BE2C (cell line): ENCODE results near the gene LTBP2.

ENCODE experiments used
- DNase-seq: peaks from one replicate; pipeline ENCODE4 v3.0.0-alpha.2; 2020
- H3K27me3 ChIP-seq: fragments of 250-450 bp; sonication (Bioruptor Pico); 2 replicates; pipeline ENCODE4 v1.5.1; 2020; ENCODE audit warnings: mild to moderate bottlenecking
- H3K36me3 ChIP-seq: fragments of 250-450 bp; sonication (Bioruptor Pico); 2 replicates; pipeline ENCODE4 v1.5.1; 2020; ENCODE audit warnings: mild to moderate bottlenecking
- H3K4me1 ChIP-seq: fragments of 250-450 bp; sonication (Bioruptor Pico); 2 replicates; pipeline ENCODE4 v1.5.1; 2020
- H3K4me3 ChIP-seq: 2 replicates; pipeline ENCODE4 v1.5.1; 2011; ENCODE audit warnings: low read depth, low read length
- H3K9me3 ChIP-seq: fragments of 250-450 bp; sonication (Bioruptor Pico); 2 replicates; pipeline ENCODE4 v1.5.1; 2020
- TF ChIP-seq, protein P1 (sequence below): IDR thresholded peaks from 2 replicates; pipeline ENCODE4 v1.5.1; 2012; ENCODE audit warnings: mild to moderate bottlenecking, low read depth, low read length

Gene LTBP2

DNA sequence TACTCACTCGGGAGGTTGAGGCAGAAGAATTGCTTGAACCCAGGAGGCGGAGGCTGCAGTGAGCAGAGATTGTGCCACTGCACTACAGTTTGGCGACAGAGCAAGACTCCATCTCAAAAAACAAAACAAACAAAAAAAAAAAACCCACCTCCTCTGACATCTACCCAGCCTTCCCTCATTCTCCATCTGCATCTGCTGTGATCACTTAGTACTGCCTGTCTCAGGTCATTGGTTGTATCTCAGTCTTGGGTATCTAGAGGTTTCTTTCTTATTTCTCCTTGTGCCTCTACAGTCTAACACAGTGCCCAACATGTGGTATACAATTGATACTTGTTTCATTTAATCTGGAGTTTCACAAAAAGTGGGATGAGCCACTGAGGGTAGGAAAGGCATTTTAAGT, 5.3 kb downstream of the LTBP2 start:
- H3K9me3 ChIP-seq: no peaks in the 10 kb centered on the region
- H3K27me3 ChIP-seq: peaks cover 15% of the 10 kb centered on the region
- H3K4me1 ChIP-seq: no peaks in the 10 kb centered on the region; the same call in none of the 2 replicates
- H3K4me3 ChIP-seq: no peak overlapping the region
- TF ChIP-seq, protein P1, sequence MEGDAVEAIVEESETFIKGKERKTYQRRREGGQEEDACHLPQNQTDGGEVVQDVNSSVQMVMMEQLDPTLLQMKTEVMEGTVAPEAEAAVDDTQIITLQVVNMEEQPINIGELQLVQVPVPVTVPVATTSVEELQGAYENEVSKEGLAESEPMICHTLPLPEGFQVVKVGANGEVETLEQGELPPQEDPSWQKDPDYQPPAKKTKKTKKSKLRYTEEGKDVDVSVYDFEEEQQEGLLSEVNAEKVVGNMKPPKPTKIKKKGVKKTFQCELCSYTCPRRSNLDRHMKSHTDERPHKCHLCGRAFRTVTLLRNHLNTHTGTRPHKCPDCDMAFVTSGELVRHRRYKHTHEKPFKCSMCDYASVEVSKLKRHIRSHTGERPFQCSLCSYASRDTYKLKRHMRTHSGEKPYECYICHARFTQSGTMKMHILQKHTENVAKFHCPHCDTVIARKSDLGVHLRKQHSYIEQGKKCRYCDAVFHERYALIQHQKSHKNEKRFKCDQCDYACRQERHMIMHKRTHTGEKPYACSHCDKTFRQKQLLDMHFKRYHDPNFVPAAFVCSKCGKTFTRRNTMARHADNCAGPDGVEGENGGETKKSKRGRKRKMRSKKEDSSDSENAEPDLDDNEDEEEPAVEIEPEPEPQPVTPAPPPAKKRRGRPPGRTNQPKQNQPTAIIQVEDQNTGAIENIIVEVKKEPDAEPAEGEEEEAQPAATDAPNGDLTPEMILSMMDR: no peak
- no peak for DNase-seq
- H3K36me3 ChIP-seq: no peaks in the 10 kb centered on the region

DNA sequence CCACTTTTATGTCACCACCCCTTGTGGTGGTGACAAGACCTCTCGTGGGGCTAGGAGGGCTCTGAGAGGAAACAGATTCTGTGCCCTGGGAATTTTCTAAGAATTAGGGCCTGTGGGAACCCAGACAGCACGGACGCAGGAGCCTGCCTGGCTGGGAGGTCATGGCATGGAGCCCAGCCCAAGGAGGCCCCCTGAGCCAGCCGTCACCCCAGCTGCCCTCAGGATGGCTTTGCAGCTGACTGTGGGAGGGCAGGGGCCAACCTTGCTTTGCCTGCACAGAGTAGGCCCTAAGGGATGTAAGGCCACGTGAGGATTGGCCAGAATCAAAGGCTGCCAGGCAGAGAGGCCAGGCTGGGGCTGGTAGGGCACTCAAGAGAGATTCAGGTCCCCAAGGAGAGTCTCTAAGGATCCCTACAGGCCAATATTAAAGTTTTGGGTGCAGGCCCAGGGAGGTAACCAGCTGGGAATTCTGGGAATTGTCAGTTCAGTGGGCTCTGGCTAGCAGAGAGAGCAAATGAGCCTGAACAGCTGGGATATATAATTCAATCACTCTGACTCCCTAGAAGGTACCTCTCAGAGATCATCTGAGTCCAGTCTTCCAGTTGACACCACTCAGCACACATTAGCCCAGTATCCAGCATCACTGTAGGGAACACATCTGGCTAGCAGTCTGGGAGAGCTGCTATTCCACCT, 6.4 kb downstream of the LTBP2 start:
- peaks cover 5% of the 10 kb centered on the region for H3K27me3 ChIP-seq
- H3K4me1 ChIP-seq: no peaks in the 10 kb centered on the region; the same call in none of the 2 replicates
- H3K9me3 ChIP-seq: no peaks in the 10 kb centered on the region
- no peak for DNase-seq
- no peak overlapping the region for H3K4me3 ChIP-seq
- TF ChIP-seq, protein P1: no peak
- H3K36me3 ChIP-seq: no peaks in the 10 kb centered on the region

DNA sequence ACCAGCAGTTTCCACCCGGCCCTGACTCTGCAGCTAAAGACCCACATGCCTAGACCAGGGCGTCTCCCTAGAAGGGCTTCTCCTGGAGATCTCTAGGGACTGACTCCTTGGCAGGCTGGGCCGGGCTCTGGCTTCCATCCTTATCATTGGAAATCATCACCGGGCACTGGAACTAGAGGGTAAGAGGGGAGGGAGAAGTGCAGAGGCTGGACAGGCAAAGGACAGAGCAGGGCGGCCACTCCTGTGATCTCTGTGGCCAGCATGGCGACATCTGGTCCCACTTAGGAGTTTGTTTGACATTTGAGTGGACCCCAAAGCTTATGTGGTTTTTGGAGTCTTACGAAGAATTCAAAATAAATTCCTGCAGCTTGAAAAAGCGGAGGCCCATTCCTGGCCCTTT, 7.1 kb downstream of the LTBP2 start:
- Histone ChIP-seq H3K4me3 (no peak overlapping the region), H3K36me3 (no peaks in the 10 kb centered on the region), H3K27me3 (no peaks in the 10 kb centered on the region; the same call in 1 of the 2 replicates), H3K4me1 (no peaks in the 10 kb centered on the region; the same call in none of the 2 replicates), H3K9me3 (no peaks in the 10 kb centered on the region)
- DNase-seq: no peak
- TF ChIP-seq, protein P1: no peak

DNA sequence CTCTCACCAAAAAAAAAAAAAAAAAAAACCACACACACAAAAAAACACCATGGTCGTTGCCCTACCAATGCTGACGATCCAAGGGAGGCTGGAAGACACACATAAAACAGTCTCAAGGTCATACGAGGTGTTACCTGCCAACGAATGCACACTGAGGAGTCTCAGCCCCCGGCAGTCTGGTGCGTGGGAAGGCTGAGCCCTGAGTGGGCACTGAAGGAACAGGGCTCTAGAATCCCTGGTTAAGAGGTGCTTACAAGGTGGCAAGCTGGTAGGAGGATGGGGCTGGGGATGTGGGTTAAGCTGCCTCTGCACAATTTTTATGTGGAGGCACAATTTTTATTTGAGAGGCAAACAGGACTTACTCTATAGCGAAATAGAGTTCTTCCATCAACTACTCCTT, 7.9 kb downstream of the LTBP2 start:
- H3K9me3 ChIP-seq: no peaks in the 10 kb centered on the region
- no peaks in the 10 kb centered on the region for H3K36me3 ChIP-seq
- H3K4me3 ChIP-seq: no peak overlapping the region
- no peaks in the 10 kb centered on the region; the same call in none of the 2 replicates for H3K4me1 ChIP-seq
- H3K27me3 ChIP-seq: no peaks in the 10 kb centered on the region
- DNase-seq: no peak
- TF ChIP-seq, protein P1: no peak

DNA sequence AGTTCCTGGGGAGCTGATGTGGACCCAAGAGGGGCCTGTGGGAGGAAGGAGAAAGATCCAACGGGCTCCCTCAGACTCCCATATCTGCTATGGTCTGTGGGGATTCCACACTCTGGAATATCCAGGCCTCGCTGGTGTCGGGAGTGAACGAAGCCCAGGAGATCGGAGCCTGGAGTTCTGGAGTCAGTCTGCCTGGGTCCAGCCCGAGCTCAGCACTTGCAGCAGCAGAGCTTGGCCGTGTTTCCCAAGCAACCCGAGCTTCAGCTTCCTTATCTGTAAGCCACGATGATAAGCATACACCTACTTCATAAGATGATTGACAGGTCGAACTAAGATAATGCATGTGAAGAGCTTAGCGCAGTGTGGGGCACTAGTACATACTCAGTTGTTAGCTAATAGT, 10.1 kb downstream of the LTBP2 start:
- Histone ChIP-seq H3K36me3 (no peaks in the 10 kb centered on the region), H3K9me3 (no peaks in the 10 kb centered on the region), H3K4me3 (no peak overlapping the region), H3K4me1 (no peaks in the 10 kb centered on the region; the same call in none of the 2 replicates), H3K27me3 (no peaks in the 10 kb centered on the region)
- DNase-seq: no peak
- TF ChIP-seq, protein P1: no peak

DNA sequence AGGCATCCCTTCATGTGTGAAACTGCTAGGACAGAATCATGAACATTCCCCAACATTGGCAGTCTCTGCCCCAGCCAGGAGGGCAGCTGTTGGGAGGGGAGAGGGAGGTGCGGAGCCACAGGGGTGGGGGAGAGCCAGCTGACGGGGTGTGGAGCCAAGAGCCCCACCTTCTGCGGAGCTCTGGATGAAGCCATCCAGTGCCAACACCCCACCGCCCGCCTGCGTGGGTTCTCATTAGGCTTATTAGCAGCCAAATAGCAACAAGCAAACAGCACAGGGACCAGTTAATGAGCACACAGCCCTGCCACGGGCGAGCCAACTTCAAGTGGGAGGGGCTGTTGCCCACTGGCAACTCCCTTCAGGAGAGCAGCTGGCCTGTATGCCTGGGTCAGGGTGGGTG, 12.1 kb downstream of the LTBP2 start:
- H3K4me3 ChIP-seq: no peak overlapping the region
- no peak for DNase-seq
- H3K9me3 ChIP-seq: no peaks in the 10 kb centered on the region
- peaks cover 6% of the 10 kb centered on the region for H3K4me1 ChIP-seq
- H3K27me3 ChIP-seq: no peaks in the 10 kb centered on the region
- H3K36me3 ChIP-seq: no peaks in the 10 kb centered on the region
- TF ChIP-seq, protein P1: no peak
